IMR-90 (cell line): Measurements from ENCODE around the gene RAPGEF3. TPM values are rescaled to one million over a fixed set of nuclear protein-coding genes. Genes with fewer than 3 reads are reported as not detected.

Source experiments
- ATAC-seq: fragments of 200-7000 bp; cut with Tn5 transposase; 2 replicates; pipeline ENCODE4 v1.9.1; 2020; ENCODE audit warnings: low read depth, mild to moderate bottlenecking, moderate library complexity
- BruUV-seq: library from RNA; stranded (reverse); fragments of 400-500 nt; replicated peaks from 2 replicates; lab custom pipeline; 2021; lab: Mats Ljungman, UMichigan
- CTCF ChIA-PET: fragments of 300-600 bp; formaldehyde crosslinking; extraction: SDS; loops from one replicate; lab custom pipeline; 2021; ENCODE audit warnings: antibody characterized with exemption; lab: Yijun Ruan, JAX
- POLR2A ChIA-PET: fragments of 300-600 bp; sonication (Branson Sonifier 250); formaldehyde crosslinking; loops from one replicate; lab custom pipeline; 2022; ENCODE audit warnings: antibody characterized with exemption; ENCODE audit not compliant: unreplicated experiment; lab: Charles Lee
- DNase-seq: peaks from one replicate; pipeline ENCODE4 v3.0.0; 2013
- H2AFZ ChIP-seq: replicated peaks from 2 replicates; pipeline ENCODE3; 2013; ENCODE audit warnings: low read length, mild to moderate bottlenecking; ENCODE audit not compliant: poor library complexity
- H2AK5ac ChIP-seq: 2 replicates; pipeline ENCODE4 v1.6.1; 2013; ENCODE audit warnings: low read depth, low read length, inconsistent platforms
- H2AK9ac ChIP-seq: replicated peaks from 2 replicates; pipeline ENCODE3; 2013; ENCODE audit warnings: mild to moderate bottlenecking, low read depth, low read length, moderate library complexity; ENCODE audit not compliant: poor library complexity
- H2BK120ac ChIP-seq: 2 replicates; pipeline ENCODE4 v1.6.1; 2013; ENCODE audit warnings: low read depth, low read length, inconsistent platforms
- H2BK15ac ChIP-seq: 3 replicates; pipeline ENCODE4 v1.6.1; 2013; ENCODE audit warnings: low read depth, low read length, inconsistent platforms
- H2BK20ac ChIP-seq: 2 replicates; pipeline ENCODE4 v1.6.1; 2013; ENCODE audit warnings: low read depth, mild to moderate bottlenecking, inconsistent platforms, low read length, moderate library complexity
- H2BK5ac ChIP-seq: 2 replicates; pipeline ENCODE4 v1.6.1; 2013; ENCODE audit warnings: mild to moderate bottlenecking, low read depth, low read length, inconsistent platforms; ENCODE audit not compliant: poor library complexity, severe bottlenecking
- H3K14ac ChIP-seq: replicated peaks from 2 replicates; pipeline ENCODE4 v1.6.1; 2013; ENCODE audit warnings: low read depth, low read length, inconsistent platforms
- H3K18ac ChIP-seq: 2 replicates; pipeline ENCODE4 v1.6.1; 2013; ENCODE audit warnings: low read depth, low read length, control low read depth
- H3K23ac ChIP-seq: 2 replicates; pipeline ENCODE4 v1.6.1; 2013; ENCODE audit warnings: low read depth, low read length, inconsistent platforms
- H3K27ac ChIP-seq: 2 replicates; pipeline ENCODE4 v1.5.1; 2013; ENCODE audit warnings: mild to moderate bottlenecking, control low read depth, low read length; ENCODE audit not compliant: insufficient read depth
- H3K27me3 ChIP-seq: 2 replicates; pipeline ENCODE4 v1.6.1; 2013; ENCODE audit warnings: low read length; ENCODE audit not compliant: control insufficient read depth, insufficient read depth
- H3K36me3 ChIP-seq: 2 replicates; pipeline ENCODE4 v1.6.1; 2013; ENCODE audit warnings: low read length, mixed read lengths; ENCODE audit not compliant: control insufficient read depth, insufficient read depth
- H3K4ac ChIP-seq: 2 replicates; pipeline ENCODE4 v1.6.1; 2013; ENCODE audit warnings: low read depth, low read length, inconsistent platforms
- H3K4me1 ChIP-seq: 2 replicates; pipeline ENCODE4 v1.6.1; 2013; ENCODE audit warnings: low read length, mixed read lengths; ENCODE audit not compliant: control insufficient read depth, insufficient read depth
- H3K4me2 ChIP-seq: 2 replicates; pipeline ENCODE4 v1.6.1; 2013; ENCODE audit warnings: low read depth, mild to moderate bottlenecking, control low read depth, low read length, moderate library complexity
- H3K4me3 ChIP-seq: 2 replicates; pipeline ENCODE4 v1.5.1; 2013; ENCODE audit warnings: low read depth, mild to moderate bottlenecking, control low read depth, low read length, moderate library complexity; ENCODE audit not compliant: insufficient read depth
- H3K56ac ChIP-seq: 2 replicates; pipeline ENCODE4 v1.6.1; 2013; ENCODE audit warnings: low read length, inconsistent platforms; ENCODE audit not compliant: insufficient read depth; ENCODE audit errors: extremely low read depth
- H3K79me1 ChIP-seq, 2 experiments: 2 replicates each; pipeline ENCODE4 v1.6.1; 2013; ENCODE audit warnings: low read length in 2 of 2, inconsistent platforms in 1 of 2, low read depth in 1 of 2
- H3K9ac ChIP-seq: 2 replicates; pipeline ENCODE4 v1.6.1; 2013; ENCODE audit warnings: low read depth, low read length, control low read depth
- H3K9me1 ChIP-seq: 2 replicates; pipeline ENCODE4 v1.6.1; 2013; ENCODE audit warnings: low read length, inconsistent platforms; ENCODE audit not compliant: insufficient read depth
- H3K9me3 ChIP-seq: 2 replicates; pipeline ENCODE4 v1.6.1; 2013; ENCODE audit warnings: low read length; ENCODE audit not compliant: control insufficient read depth, insufficient read depth
- H4K20me1 ChIP-seq: 2 replicates; pipeline ENCODE4 v1.6.1; 2013; ENCODE audit warnings: low read length, inconsistent platforms; ENCODE audit not compliant: insufficient read depth
- H4K5ac ChIP-seq: 2 replicates; pipeline ENCODE4 v1.6.1; 2013; ENCODE audit warnings: mild to moderate bottlenecking, low read depth, low read length, control low read depth
- H4K8ac ChIP-seq, 2 experiments: 2 replicates each; pipeline ENCODE4 v1.6.1; 2013; ENCODE audit warnings: low read depth in 2 of 2, low read length in 2 of 2, control low read depth in 1 of 2, inconsistent platforms in 1 of 2
- H4K91ac ChIP-seq: 2 replicates; pipeline ENCODE4 v1.6.1; 2013; ENCODE audit warnings: low read depth, low read length, inconsistent platforms; ENCODE audit not compliant: insufficient read depth
- CHD1 ChIP-seq: IDR thresholded peaks from 2 replicates; pipeline ENCODE4 v1.6.1; 2012; ENCODE audit warnings: low read depth, low read length, improper control_type of control experiment
- CTCF ChIP-seq: conservative IDR thresholded peaks from 2 replicates; pipeline ENCODE4 v1.5.1; 2012; ENCODE audit warnings: mild to moderate bottlenecking, low read depth, low read length, improper control_type of control experiment
- MAFK ChIP-seq: IDR thresholded peaks from 2 replicates; pipeline ENCODE4 v1.6.1; 2012; ENCODE audit warnings: low read depth, low read length, improper control_type of control experiment
- NFE2L2 ChIP-seq: fragments of 150-350 bp; IDR thresholded peaks from 2 replicates; pipeline ENCODE4 v1.6.1; 2016; ENCODE audit warnings: low read depth, mild to moderate bottlenecking, low read length
- POLR2A ChIP-seq: IDR thresholded peaks from 2 replicates; pipeline ENCODE4 v1.6.1; 2012; ENCODE audit warnings: mild to moderate bottlenecking, low read depth, low read length
- WGBS, 2 experiments: methylation state at CpG; one replicate each; pipeline versions ENCODE4 v1.1.5 to v1.1.7; 2013; ENCODE audit warnings: missing lambda C conversion rate in 2 of 2; ENCODE audit not compliant: insufficient read length in 1 of 2; ENCODE audit errors: extremely low coverage in 2 of 2; 5-methylcytosine and 5-hydroxymethylcytosine counted together
- dilution Hi-C: fragments of 300-500 bp; cut with HindIII; formaldehyde crosslinking; loops from one replicate; pipeline ENCODE4 v1.14.3; 2018; ENCODE audit warnings: low sequenced_read_pairs; ENCODE audit not compliant: unreplicated experiment
- in situ Hi-C: fragments of 300-500 bp; cut with MboI; formaldehyde crosslinking; loops from 3 replicates; pipeline ENCODE4 v1.14.3; 2019; ENCODE audit warnings: low sequenced_read_pairs, inconsistent platforms, mixed read lengths
- intact Hi-C: fragments of 100-400 bp; cut with micrococcal nuclease; formaldehyde crosslinking; loops from 2 replicates; pipeline ENCODE4 v1.10.0; 2022
- polyA plus RNA-seq, 3 experiments: library from polyadenylated mRNA; depleted of rRNA; stranded (reverse); fragments of >200 nt; gene quantifications; 2 replicates each; pipeline ENCODE4 v1.2.3, GENCODE V29; 2012; ENCODE audit warnings: low replicate concordance in 1 of 3
- total RNA-seq: library from RNA; depleted of rRNA; stranded (reverse); fragments of >200 nt; gene quantifications from 2 replicates; pipeline ENCODE4 v1.2.3, GENCODE V29; 2012

The RAPGEF3 gene
- total and polyA plus RNA-seq, 2 of the 4 experiments (the other 2 are of a cell fraction) = 1.3 to 2.0 TPM

- no peak overlapping the region for H3K4me3 ChIP-seq
- ChIA-PET POLR2A (no interaction called here), CTCF (interaction anchor here (1.3 kb wide), 1 partner anchor 60 kb away, joined by 5 read pairs; no protein-coding TSS in a partner anchor)
- peak overlapping the region; percentile 45 for H2AK9ac ChIP-seq
- H3K18ac ChIP-seq = no peak overlapping the region; the same call in 1 of the 2 replicates
- no peak overlapping the region for H3K9ac ChIP-seq
- peaks cover 10% of the 10 kb centered on the region; the same call in 1 of the 2 replicates for H3K9me1 ChIP-seq
- H3K36me3 ChIP-seq = no peaks in the 10 kb centered on the region
- peak overlapping the region; percentile 91 for H4K91ac ChIP-seq
- in situ Hi-C loops = loop anchor here (5.0 kb wide), 1 partner anchor 63 kb away; no protein-coding TSS in a partner anchor
- peaks cover 25% of the 10 kb centered on the region for H3K4me1 ChIP-seq
- ATAC-seq (no peak), DNase-seq (no peak)
- H2AFZ ChIP-seq = peak overlapping the region; percentile 18
- no peak overlapping the region for H3K56ac ChIP-seq
- TF ChIP-seq CHD1 = no peak
- peak; percentile 98 for TF ChIP-seq NFE2L2
- TF ChIP-seq POLR2A = no peak
- TF ChIP-seq CTCF = no peak
- TF ChIP-seq MAFK = peak; percentile 98
- H2BK20ac ChIP-seq = peak overlapping the region; percentile 49
- dilution Hi-C loops = no loop called here
- H3K79me1 ChIP-seq = peaks cover 0 to 11% of the 10 kb centered on the region in 2 experiments; a peak in 1 of 4 replicates
- no peaks in the 10 kb centered on the region for H3K9me3 ChIP-seq
- intact Hi-C loops = loop anchor here (5.0 to 10.0 kb wide), 2 partner anchors 123 to 741 kb away; no protein-coding TSS in a partner anchor
- H2BK15ac ChIP-seq = 0 out of 3 replicates have a peak overlapping the region, but pooled peaks have one; percentile 36
- H4K20me1 ChIP-seq = peaks cover 5% of the 10 kb centered on the region; the same call in 1 of the 2 replicates
- peak overlapping the region in 1 of 2 experiments; percentile 43; a peak in 2 of 4 replicates for H4K8ac ChIP-seq
- no peaks in the 10 kb centered on the region for H3K27me3 ChIP-seq
- H3K14ac ChIP-seq = peak overlapping the region; percentile 14; the same call in 1 of the 2 replicates
- H3K27ac ChIP-seq = no peak overlapping the region
- BruUV-seq = no TSS peak
- H3K4ac ChIP-seq = peak overlapping the region; percentile 78
- peak overlapping the region; percentile 3; the same call in 1 of the 2 replicates for H3K23ac ChIP-seq
- peak overlapping the region; percentile 99 for H4K5ac ChIP-seq
- peak overlapping the region; percentile 2 for H2BK5ac ChIP-seq
- 85% methylated on average over 3 of the region's 10 CpGs; no CpG with 5 or more reads in 1 of the 2 experiments for WGBS, 2 experiments
- H2AK5ac ChIP-seq = peak overlapping the region; percentile 58
- no peak overlapping the region for H3K4me2 ChIP-seq
- H2BK120ac ChIP-seq = peak overlapping the region; percentile 65
Measured at GRCh38 chr12:47775100-47775911, 16.6 kb upstream of the RAPGEF3 start.
